ENCODE results near the gene AGBL4.

AGBL4 gene

DNA sequence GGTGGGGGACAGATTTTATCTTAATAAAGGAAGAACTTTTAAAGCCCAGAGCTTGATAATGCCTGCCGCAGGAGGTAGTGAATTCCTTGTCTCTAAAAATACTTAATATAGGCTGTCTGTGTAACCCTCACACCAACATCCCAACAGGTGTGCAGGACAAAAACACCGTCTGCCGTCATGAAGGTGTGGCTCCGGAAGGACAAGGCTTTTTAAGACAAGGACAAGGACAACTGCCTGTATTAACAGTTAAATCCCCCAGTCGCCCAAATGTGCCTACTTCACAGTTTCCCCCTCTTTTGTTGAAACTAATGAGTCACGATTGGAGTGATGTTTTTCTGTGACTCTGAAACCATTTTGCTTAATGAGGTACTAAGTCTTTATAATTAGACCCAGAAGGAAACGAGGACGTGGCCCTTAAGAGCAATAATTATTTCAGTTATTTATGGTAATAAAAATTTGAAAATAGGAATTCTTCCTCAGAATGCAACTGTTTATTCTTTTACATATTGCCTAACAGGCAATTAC is 1524.5 kb downstream of the AGBL4 start:
- FAIRE-seq = no peak
- no peak for DNase-seq (ENCODE audit: low spot score)

DNA sequence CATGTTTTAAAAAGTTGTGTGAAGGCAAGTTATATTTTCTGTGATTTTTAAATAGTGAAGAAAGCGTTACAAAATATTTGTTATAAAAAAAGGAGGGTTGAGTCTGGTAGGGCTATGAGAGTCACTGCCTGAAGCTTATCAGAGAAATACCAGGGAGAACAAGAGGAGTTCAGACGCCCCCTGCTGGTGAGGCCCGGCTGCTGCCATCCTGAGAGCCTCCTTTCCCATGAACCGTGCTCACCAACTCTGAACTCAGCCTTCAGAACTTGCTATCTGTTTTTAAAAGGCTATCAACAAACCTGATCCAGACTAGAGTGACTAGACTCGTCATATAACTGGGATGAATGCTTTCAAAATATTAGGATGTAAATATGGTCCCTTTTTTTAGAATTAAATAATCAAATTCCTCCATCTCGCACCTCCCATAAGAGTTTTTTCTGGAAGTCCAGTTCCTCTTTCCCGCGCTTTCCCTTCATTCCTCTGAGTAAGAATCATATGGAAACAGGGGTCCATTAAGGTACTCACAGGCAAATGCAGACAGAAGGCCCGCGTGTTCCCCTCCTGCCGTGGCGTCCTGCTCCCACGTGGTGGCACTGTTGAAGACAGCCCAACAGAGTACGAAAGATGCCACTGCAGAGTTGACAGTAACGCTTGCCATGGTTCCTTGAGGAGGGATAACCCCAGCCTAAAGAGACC is 1525.5 kb downstream of the AGBL4 start:
- FAIRE-seq = peak; percentile 36
- peak; percentile 58 for DNase-seq (ENCODE audit: low spot score)

DNA sequence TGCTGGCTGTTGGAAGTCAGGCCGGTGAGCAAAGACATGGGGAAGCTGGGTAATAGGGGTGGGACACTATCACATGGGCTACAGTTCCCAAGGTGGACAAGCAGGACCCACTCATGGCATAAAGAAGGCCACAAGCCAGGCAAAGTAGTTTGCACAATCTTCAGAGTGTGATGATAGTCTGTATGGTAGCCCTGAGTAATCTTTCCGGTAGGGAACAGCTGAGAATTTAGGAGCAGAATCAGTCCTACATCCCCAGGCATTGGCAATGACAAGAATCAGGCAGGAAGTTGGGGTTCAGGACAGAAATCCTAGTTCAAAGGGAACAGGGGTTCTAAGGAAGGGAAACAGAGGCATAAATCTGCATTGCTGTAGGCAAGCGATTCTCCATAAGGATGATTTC is 1527.8 kb downstream of the AGBL4 start:
- no peak for DNase-seq (ENCODE audit: low spot score)
- FAIRE-seq = no peak

DNA sequence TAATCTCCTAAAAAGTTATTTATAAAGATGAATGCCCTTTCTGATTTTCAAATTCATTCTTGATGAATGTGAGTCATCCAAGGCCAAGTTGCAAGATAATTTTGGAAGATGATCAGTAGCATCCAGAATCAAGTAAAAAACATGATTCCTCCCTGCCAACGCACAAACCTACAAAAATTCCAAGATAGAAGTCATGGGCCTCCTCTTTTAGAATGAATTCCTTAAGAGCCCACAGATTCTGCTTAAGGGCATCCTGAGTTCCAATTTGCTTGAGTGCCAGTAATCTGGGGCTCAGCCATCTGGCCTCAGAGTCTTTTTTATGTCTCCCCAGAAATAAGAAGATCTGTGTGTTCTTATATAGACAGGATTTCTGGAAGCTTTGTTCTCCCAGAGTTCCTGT is 1528.6 kb downstream of the AGBL4 start:
- DNase-seq (ENCODE audit: low spot score) = no peak
- no peak for FAIRE-seq

DNA sequence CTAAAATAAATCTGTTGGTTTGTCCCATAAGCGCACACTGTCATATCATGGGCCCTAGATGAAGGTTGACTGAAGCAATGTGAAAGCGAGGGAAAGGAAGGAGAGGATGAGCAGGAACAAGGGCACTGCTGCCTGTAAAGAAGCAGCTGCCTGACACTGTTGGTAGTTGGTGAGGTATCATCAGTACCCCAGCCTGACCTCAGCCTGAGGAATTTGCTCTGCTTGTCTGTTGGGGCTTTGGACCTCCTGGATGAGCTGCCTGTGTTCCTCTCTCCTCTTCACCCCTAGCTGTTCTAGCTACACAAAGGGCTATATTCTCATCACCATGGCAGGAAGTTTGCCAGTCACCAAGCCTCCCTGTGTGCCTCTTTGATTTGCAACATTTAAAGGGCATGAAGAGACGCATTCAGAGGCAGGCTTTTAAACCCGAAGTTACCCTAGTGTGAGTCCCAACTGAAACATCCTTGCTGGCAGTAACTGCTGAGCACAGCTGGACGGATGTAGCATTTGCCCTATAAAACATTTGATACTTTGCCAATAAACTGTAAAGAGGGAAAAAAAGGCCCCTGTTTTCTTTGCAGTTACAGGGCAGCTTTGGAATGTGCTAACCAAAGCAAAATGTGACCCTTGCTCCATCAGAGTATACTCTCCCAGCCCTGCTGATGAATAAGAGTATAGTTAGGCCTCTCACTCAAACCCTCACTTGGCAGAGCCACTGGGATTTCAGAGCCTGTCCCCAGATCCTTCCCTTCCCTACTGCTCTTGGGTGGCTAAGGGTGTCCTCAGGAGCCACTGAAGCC is 1529.6 kb downstream of the AGBL4 start:
- no peak for FAIRE-seq

DNA sequence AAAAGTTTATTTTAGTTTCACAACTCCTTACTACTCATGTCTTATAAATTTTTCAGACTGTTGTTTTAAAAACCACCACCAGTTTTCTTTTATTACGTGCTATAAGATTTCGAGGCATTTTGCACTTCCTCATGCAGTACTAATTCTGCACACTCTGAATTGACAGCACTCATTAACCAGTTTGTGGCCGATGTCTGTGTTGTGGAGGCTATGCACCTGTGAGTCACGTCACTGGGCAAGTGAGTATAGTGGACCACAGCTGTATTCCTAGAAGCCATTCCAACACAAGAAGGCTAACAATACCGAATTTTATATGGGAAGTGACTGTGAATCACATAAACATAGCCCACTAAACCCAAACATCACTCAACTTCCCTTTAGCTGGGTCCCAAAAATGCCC is 1530.7 kb downstream of the AGBL4 start:
- DNase-seq (ENCODE audit: low spot score) = no peak
- no peak for FAIRE-seq

More for the DNA sequence above, 1529.6 kb downstream of the AGBL4 start:
- DNase-seq (ENCODE audit: low spot score) = peak; percentile 16

DNA sequence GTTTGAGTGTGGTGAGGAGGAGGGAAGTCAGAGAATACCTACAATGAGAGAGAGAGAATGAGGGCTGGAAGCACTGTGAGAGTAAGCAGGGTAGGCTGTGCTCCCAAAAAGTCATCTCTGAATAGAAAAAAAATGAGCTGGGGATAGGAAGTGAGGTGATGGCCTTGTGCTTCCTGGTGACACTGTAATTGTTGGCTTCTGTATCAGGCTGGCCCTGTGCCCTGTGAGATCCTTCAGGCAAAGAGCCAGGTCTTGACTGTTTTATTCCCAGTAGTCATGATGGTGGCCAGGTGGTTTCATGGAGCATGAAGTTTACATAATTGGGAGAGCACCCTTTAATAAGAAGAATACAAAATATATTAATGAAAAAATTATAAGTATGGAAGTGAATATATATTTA is 1531.4 kb downstream of the AGBL4 start:
- FAIRE-seq (no peak), DNase-seq (ENCODE audit: low spot score) (no peak)

DNA sequence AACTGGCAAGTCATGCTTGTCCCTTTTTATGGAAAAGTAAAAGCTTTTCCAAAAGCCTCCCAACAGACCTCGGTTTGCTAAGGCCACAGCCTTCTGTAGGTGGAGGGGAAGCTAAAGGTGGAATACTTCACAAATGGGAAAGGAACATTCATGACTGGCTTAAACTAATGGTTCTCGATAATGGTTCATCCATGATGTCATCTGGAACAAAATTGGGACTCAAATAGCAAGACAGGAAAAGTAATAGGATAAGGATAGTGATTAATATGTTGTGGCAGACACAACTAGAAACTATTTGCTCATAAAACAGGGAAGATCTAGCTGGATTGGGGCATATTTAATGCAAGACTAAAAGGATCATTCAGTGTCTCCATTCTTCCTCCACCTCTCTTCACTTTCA is 1535.0 kb downstream of the AGBL4 start:
- FAIRE-seq = no peak
- DNase-seq (ENCODE audit: low spot score) = no peak

All from RCC 7860 (cell line).